Gastroesophageal sphincter (tissue), 4 donors: ENCODE data around the gene ARHGDIB. TPM values are rescaled to one million over a fixed set of nuclear protein-coding genes. Genes with fewer than 3 reads are reported as not detected.

ENCODE experiments used
- ATAC-seq: fragments of 150-250 bp; one replicate; pipeline ENCODE4 v1.9.1; 2016; ENCODE audit warnings: mild to moderate bottlenecking, moderate library complexity
- H3K27ac ChIP-seq, 4 donors: fragments of 200-600 bp; sonication (generic) in 3 of 4; 1 replicate in 3 of 4; 2 replicates in 1 of 4; pipeline ENCODE4 v1.5.1; 2016 to 2019
- H3K27me3 ChIP-seq: fragments of 200-600 bp; sonication (generic); one replicate; pipeline ENCODE4 v1.5.1; 2019
- H3K36me3 ChIP-seq, 2 donors: fragments of 200-600 bp; sonication (generic); one replicate each; pipeline ENCODE4 v1.5.1; 2019; ENCODE audit warnings: control low read depth in 1 of 2
- H3K4me1 ChIP-seq, 3 donors: fragments of 200-600 bp; sonication (generic); 1 replicate in 2 of 3; 2 replicates in 1 of 3; pipeline ENCODE4 v1.5.1; 2016 to 2019; ENCODE audit warnings: control low read depth in 2 of 3
- H3K4me3 ChIP-seq, 2 donors: fragments of 200-600 bp; sonication (generic); one replicate each; pipeline ENCODE4 v1.5.1; 2019; ENCODE audit warnings: mild to moderate bottlenecking in 1 of 2, moderate library complexity in 1 of 2
- H3K9me3 ChIP-seq, 3 donors: fragments of 200-600 bp; sonication (generic); one replicate each; pipeline ENCODE4 v1.5.1; 2017 to 2019; ENCODE audit warnings: control low read depth in 2 of 3
- EP300 ChIP-seq: sonication (generic); formaldehyde crosslinking; IDR thresholded peaks from one replicate; pipeline ENCODE4 v1.6.1; 2017; ENCODE audit warnings: antibody characterized with exemption, mild to moderate bottlenecking
- POLR2A ChIP-seq, 2 donors: fragments of 450-650 bp; IDR thresholded peaks; one replicate each; pipeline ENCODE4 v1.6.1; 2017; ENCODE audit warnings: antibody characterized with exemption in 2 of 2, mild to moderate bottlenecking in 2 of 2, moderate library complexity in 1 of 2
- POLR2AphosphoS5 ChIP-seq: sonication (generic); formaldehyde crosslinking; IDR thresholded peaks from one replicate; pipeline ENCODE4 v1.6.1; 2017; ENCODE audit warnings: antibody characterized with exemption
- WGBS, 2 donors: methylation state at CpG; one replicate each; pipeline ENCODE4 v1.1.5; 2018; ENCODE audit warnings: low coverage in 1 of 2; 5-methylcytosine and 5-hydroxymethylcytosine counted together
- total RNA-seq, 4 donors: library from RNA; depleted of rRNA; stranded (reverse); fragments of >200 nt; gene quantifications; one replicate each; pipeline ENCODE4 v1.1.0, GENCODE V29; 2016
- TF ChIP-seq, protein P1 (sequence below), 4 experiments: fragments of 200-600 bp in 2 of 4; fragments of 450-650 bp in 2 of 4; sonication (generic) in 1 of 4; IDR thresholded peaks; one replicate each; pipeline ENCODE4 v1.5.1; 2017 to 2019; ENCODE audit warnings: antibody characterized with exemption in 4 of 4, mild to moderate bottlenecking in 2 of 4, moderate library complexity in 2 of 4

The ARHGDIB gene
- total RNA-seq, 4 donors from 2014 or later, result 22.4 to 108 (median 74.2) TPM

DNA sequence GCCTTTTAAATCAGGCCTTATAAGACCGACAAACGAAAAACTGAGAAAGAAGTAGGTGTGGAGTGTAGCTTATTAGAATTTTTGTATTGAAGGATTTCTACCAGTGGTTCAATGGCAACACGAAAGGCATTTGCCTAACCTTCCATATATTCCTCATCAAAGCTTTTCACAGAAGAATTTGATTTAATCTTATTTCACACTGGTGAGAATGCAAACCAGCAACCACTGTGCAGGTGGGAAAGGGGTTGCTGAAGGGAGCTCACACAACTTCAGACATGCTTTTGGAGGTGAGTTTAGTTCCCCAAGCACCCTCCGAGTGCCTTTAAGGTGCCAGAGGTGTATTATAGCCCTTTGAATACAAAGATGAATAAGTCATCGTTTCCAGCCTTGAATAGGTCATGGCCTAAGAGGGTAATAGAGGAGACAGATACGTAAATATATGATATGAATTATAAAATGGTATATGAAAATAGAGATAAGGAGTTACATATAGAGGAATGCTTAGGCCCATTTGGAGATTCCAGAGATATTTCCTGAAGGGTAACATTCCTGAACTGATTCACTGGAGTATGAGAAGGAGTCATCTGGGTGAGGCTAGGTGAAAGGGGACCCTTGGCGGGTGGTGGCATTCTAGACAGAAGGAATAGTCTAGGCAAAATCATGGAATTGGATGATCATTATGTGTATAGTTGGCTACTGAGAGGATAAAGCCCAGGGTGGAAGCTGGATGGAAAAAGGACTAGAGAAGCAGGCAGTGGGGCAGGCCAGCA lies 29.4 kb downstream of the ARHGDIB start:
- WGBS, 2 donors, result 95 to 97% methylated on average over 6 of the region's 7 CpGs
- TF ChIP-seq, protein P1, sequence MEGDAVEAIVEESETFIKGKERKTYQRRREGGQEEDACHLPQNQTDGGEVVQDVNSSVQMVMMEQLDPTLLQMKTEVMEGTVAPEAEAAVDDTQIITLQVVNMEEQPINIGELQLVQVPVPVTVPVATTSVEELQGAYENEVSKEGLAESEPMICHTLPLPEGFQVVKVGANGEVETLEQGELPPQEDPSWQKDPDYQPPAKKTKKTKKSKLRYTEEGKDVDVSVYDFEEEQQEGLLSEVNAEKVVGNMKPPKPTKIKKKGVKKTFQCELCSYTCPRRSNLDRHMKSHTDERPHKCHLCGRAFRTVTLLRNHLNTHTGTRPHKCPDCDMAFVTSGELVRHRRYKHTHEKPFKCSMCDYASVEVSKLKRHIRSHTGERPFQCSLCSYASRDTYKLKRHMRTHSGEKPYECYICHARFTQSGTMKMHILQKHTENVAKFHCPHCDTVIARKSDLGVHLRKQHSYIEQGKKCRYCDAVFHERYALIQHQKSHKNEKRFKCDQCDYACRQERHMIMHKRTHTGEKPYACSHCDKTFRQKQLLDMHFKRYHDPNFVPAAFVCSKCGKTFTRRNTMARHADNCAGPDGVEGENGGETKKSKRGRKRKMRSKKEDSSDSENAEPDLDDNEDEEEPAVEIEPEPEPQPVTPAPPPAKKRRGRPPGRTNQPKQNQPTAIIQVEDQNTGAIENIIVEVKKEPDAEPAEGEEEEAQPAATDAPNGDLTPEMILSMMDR (IDR thresholded peaks at IDR 0.05), result no peak
- no peak for TF ChIP-seq POLR2A (IDR thresholded peaks at IDR 0.05)
- TF ChIP-seq POLR2AphosphoS5, result no peak
- no peak for TF ChIP-seq EP300
- no peak for ATAC-seq
- no peaks in the 10 kb centered on the region for H3K36me3 ChIP-seq
- H3K4me1 ChIP-seq, result peaks cover 0 to 28% (median 7%) of the 10 kb centered on the region in 3 donors
- no peaks in the 10 kb centered on the region for H3K9me3 ChIP-seq
- H3K27ac ChIP-seq, result peak overlapping the region in 2 of 4 donors; percentile 1 to 45
- H3K27me3 ChIP-seq, result no peaks in the 10 kb centered on the region
- H3K4me3 ChIP-seq, result no peak overlapping the region

DNA sequence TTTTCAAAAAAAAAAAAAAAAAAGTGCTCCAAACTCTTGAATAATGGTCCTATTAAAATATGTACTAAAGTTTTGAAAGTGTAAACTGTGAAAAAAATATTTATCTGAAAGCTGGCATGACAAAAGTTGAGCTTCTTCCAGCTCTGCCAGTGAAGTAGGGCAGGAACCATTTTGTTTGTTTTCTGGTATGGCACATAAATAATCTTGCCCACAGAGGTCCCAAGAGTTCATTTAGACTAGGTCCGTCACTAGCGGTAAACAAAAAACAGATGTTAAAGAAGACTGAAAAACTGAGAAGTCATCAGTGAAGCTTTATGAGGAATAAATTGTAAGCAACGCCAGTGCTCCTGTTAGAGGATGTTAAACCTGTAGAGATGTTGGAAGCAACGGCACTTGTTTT lies 30.0 kb downstream of the ARHGDIB start:
- H3K36me3 ChIP-seq, result no peaks in the 10 kb centered on the region
- H3K4me1 ChIP-seq, result peaks cover 0 to 28% (median 7%) of the 10 kb centered on the region in 3 donors
- H3K27me3 ChIP-seq, result no peaks in the 10 kb centered on the region
- H3K4me3 ChIP-seq, result no peak overlapping the region
- no peaks in the 10 kb centered on the region for H3K9me3 ChIP-seq
- TF ChIP-seq, protein P1 (IDR thresholded peaks at IDR 0.05), result no peak
- TF ChIP-seq EP300, result no peak
- no peak for TF ChIP-seq POLR2AphosphoS5
- TF ChIP-seq POLR2A (IDR thresholded peaks at IDR 0.05), result no peak
- H3K27ac ChIP-seq, result peak overlapping the region in 2 of 4 donors; percentile 1 to 45
- ATAC-seq, result no peak
- WGBS, 2 donors, result 80 to 81% methylated on average over 1 to 4 of the region's 4 CpGs

DNA sequence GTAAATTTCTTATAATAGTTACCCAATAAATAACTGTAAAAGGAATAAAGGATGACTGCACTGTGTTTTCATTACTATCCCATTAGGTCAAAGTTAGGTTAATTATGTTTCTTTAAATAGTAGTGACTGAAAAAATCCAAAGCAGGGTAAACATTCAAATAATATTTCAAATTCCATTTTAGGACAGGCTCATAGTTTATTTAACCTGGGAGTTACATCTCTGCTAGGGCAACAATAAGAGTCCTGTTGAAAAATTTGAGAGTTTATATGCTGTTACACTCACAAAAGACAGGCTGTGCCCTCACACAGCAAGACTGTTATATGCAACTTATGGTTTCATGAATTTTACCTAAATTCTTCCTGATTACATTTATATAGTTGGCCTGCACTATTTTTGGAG lies 31.1 kb downstream of the ARHGDIB start:
- Histone ChIP-seq H3K36me3 (no peaks in the 10 kb centered on the region), H3K9me3 (no peaks in the 10 kb centered on the region), H3K4me1 (peaks cover 0 to 28% (median 7%) of the 10 kb centered on the region in 3 donors), H3K27me3 (no peaks in the 10 kb centered on the region), H3K4me3 (no peak overlapping the region), H3K27ac (peak overlapping the region in 1 of 4 donors; percentile 57)
- no peak for TF ChIP-seq POLR2A (IDR thresholded peaks at IDR 0.05)
- TF ChIP-seq, protein P1 (IDR thresholded peaks at IDR 0.05), result peak in 3 of 4 experiments; percentile 23 to 55 (median 37)
- ATAC-seq, result peak; percentile 81

DNA sequence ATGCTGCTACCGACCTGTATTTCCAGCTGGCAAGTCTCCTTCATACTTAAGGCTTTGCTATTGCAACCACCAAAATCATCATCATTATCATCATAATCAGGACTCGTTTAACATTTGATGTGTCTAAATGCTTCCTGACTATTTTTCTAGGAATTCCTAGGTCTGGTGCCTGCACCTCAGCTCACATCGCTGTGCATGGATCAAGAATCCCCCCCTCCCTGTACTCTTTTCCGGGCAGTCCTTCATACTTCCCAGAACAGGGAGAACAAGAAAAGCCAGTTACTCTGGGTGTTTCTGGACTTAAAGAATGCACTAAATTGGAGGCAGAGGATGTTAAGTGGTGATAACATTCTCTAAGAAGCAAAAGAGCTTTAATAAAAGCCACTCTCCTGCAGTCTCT lies 32.5 kb downstream of the ARHGDIB start:
- no peaks in the 10 kb centered on the region for H3K27me3 ChIP-seq
- peaks cover 0 to 28% (median 7%) of the 10 kb centered on the region in 3 donors for H3K4me1 ChIP-seq
- peak overlapping the region in 3 of 4 donors; percentile 46 to 57 (median 53) for H3K27ac ChIP-seq
- TF ChIP-seq, protein P1 (IDR thresholded peaks at IDR 0.05), result no peak
- TF ChIP-seq EP300 (no peak), POLR2AphosphoS5 (no peak), POLR2A (IDR thresholded peaks at IDR 0.05) (no peak)
- no peaks in the 10 kb centered on the region for H3K9me3 ChIP-seq
- 19 to 30% methylated on average over 4 of the region's 4 CpGs for WGBS, 2 donors
- no peaks in the 10 kb centered on the region for H3K36me3 ChIP-seq
- no peak overlapping the region for H3K4me3 ChIP-seq
- no peak for ATAC-seq

DNA sequence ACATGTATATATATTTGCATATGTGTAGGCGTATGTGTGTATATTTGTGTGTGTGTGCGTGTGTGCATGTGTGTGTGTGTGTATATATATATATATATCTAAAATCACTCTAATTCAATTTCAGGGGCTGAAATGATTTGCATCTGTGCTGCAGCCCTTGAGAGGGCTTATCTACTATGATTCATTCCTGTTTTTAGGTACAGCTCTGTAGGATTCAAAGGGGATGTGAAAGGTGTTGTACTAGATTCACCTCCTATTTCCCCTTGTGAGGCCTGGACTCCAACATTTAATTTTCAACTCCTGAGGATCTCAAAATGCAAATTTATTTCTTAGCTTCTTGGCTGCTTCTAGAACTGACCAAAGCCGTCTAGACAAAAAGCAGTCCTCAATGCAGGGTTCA lies 34.1 kb downstream of the ARHGDIB start:
- Histone ChIP-seq H3K27ac (no peak overlapping the region), H3K36me3 (no peaks in the 10 kb centered on the region), H3K4me3 (no peak overlapping the region), H3K9me3 (no peaks in the 10 kb centered on the region), H3K27me3 (no peaks in the 10 kb centered on the region), H3K4me1 (peaks cover 0 to 28% (median 7%) of the 10 kb centered on the region in 3 donors)
- no peak for ATAC-seq
- TF ChIP-seq, protein P1 (IDR thresholded peaks at IDR 0.05), result no peak
- TF ChIP-seq POLR2AphosphoS5 (no peak), POLR2A (IDR thresholded peaks at IDR 0.05) (no peak), EP300 (no peak)
- WGBS, 2 donors, result 75 to 86% methylated on average over 3 of the region's 3 CpGs
